ENCODE data around the gene WSCD2.

WSCD2 gene

DNA sequence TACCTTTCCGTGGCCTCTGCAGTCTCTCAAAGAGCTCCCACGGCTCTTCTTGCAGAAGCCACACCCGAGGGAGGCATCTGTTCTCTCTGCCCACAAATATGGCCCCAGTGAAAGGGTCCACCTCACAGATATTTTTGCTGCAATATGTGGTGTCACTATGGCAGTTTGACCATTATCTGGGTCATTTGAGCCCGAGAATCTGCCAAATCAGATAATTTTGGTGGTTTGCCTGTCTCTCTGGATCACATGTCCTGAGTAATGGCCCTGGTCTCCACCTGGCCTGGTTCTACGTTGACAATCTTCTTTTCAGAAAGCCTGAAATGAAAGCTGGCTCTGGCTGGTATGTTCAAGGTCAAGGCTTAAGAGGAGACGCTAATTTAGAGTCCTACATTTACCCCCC lies 5.7 kb upstream of the WSCD2 start:
- H3K4me3 ChIP-seq (ENCODE audit: low read depth in 1 of 5, low read length in 5 of 5): no peak overlapping the region
- H3K36me3 ChIP-seq (ENCODE audit: control insufficient read depth in 5 of 5, insufficient read depth in 5 of 5, low read length in 5 of 5): no peaks in the 10 kb centered on the region
- peaks cover 0 to 21% (median 10%) of the 10 kb centered on the region in 5 donors for H3K27me3 ChIP-seq (ENCODE audit: control insufficient read depth in 5 of 5, insufficient read depth in 4 of 5, low read length in 5 of 5)

DNA sequence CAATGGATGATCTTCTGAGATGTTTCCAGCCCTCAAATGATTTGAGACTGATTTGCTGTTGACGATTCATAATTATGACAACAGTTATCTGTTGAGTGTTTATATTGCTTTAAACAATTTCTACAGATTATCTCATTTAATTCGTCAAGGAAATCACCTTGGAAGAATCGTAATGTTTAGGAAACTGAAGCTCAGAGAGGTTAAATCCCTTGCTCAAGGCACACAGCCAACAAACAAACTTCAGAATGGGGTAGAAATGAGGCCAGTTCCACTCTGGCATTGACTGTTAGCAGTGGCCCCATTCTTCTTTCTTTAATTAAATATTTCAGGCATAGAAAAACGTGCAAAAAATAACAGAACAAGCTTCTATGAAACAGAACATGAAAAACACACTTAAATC lies 4.0 kb upstream of the WSCD2 start:
- Histone ChIP-seq H3K36me3 (ENCODE audit: control insufficient read depth in 5 of 5, insufficient read depth in 5 of 5, low read length in 5 of 5) (no peaks in the 10 kb centered on the region), H3K4me3 (ENCODE audit: low read depth in 1 of 5, low read length in 5 of 5) (no peak overlapping the region), H3K9me3 (ENCODE audit: control insufficient read depth in 5 of 5, low read length in 5 of 5) (peaks cover 0 to 7% (median 4%) of the 10 kb centered on the region in 5 donors), H3K27me3 (ENCODE audit: control insufficient read depth in 5 of 5, insufficient read depth in 4 of 5, low read length in 5 of 5) (peaks cover 10 to 33% (median 23%) of the 10 kb centered on the region in 5 donors), H3K27ac (ENCODE audit: low read depth, low read length) (no peak overlapping the region), H3K9ac (ENCODE audit: low read length in 5 of 5) (no peak overlapping the region), H3K4me1 (ENCODE audit: control insufficient read depth in 5 of 5, insufficient read depth in 5 of 5, low read length in 5 of 5) (peaks cover 0 to 15% (median 12%) of the 10 kb centered on the region in 5 donors)

More for the DNA sequence above, 5.7 kb upstream of the WSCD2 start:
- peaks cover 0 to 7% (median 4%) of the 10 kb centered on the region in 5 donors for H3K9me3 ChIP-seq (ENCODE audit: control insufficient read depth in 5 of 5, low read length in 5 of 5)
- no peak overlapping the region for H3K27ac ChIP-seq (ENCODE audit: low read depth, low read length)
- H3K9ac ChIP-seq (ENCODE audit: low read length in 5 of 5): no peak overlapping the region
- peaks cover 0 to 10% (median 3%) of the 10 kb centered on the region in 5 donors for H3K4me1 ChIP-seq (ENCODE audit: control insufficient read depth in 5 of 5, insufficient read depth in 5 of 5, low read length in 5 of 5)

DNA sequence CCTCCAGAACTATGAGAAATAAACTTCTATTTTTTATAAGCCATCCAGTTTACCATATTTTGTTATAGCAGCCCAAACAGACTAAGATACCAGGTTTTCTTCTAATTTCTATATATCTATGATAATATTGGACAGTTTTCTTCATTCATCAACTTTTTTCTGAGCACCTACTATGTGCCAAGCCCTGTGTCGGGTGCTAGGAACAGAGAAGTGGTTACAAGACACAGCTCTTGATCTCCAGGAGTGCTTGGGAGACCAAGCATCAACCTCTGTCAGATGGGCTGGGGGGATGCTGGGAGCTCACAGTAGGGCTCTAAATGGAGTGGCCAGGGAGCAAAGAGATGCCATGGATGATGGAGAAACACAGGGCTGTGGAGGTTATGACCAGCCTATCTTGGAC lies 2.9 kb upstream of the WSCD2 start:
- H3K27me3 ChIP-seq (ENCODE audit: control insufficient read depth in 5 of 5, insufficient read depth in 4 of 5, low read length in 5 of 5): peaks cover 10 to 41% (median 23%) of the 10 kb centered on the region in 5 donors

DNA sequence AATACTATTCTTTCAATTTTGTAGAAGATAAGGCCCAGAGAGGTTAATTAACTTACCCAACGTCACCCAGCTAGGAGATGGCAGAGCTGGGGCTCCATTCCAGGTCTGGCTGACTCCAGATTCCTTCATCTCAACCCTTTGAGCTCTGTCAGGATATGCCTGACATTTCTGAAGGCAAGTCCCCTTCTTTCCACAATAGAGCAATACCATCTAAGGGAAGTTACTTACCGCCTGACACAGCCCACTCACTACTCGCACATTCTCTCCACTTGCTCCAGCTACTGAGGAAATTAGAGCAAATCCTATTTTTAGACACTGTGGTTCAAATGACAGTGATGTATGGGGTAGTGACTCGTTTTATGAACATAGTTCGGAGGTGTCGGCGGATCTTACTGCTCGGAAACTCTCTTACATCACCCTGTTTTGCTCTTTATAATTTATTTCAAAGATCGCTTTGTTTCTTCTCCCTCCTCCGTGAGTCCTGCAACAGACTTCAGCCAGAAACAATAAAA lies 2.0 kb upstream of the WSCD2 start:
- Histone ChIP-seq H3K9me3 (ENCODE audit: control insufficient read depth in 5 of 5, low read length in 5 of 5) (peaks cover 0 to 7% (median 4%) of the 10 kb centered on the region in 5 donors), H3K27ac (ENCODE audit: low read depth, low read length) (no peak overlapping the region), H3K9ac (ENCODE audit: low read length in 5 of 5) (no peak overlapping the region), H3K27me3 (ENCODE audit: control insufficient read depth in 5 of 5, insufficient read depth in 4 of 5, low read length in 5 of 5) (peaks cover 16 to 47% (median 28%) of the 10 kb centered on the region in 5 donors), H3K4me3 (ENCODE audit: low read depth in 1 of 5, low read length in 5 of 5) (no peak overlapping the region), H3K4me1 (ENCODE audit: control insufficient read depth in 5 of 5, insufficient read depth in 5 of 5, low read length in 5 of 5) (peaks cover 0 to 15% (median 13%) of the 10 kb centered on the region in 5 donors), H3K36me3 (ENCODE audit: control insufficient read depth in 5 of 5, insufficient read depth in 5 of 5, low read length in 5 of 5) (no peaks in the 10 kb centered on the region)

More for the DNA sequence above, 2.9 kb upstream of the WSCD2 start:
- no peak overlapping the region for H3K4me3 ChIP-seq (ENCODE audit: low read depth in 1 of 5, low read length in 5 of 5)
- peaks cover 0 to 15% (median 13%) of the 10 kb centered on the region in 5 donors for H3K4me1 ChIP-seq (ENCODE audit: control insufficient read depth in 5 of 5, insufficient read depth in 5 of 5, low read length in 5 of 5)
- no peak overlapping the region for H3K27ac ChIP-seq (ENCODE audit: low read depth, low read length)
- no peaks in the 10 kb centered on the region for H3K36me3 ChIP-seq (ENCODE audit: control insufficient read depth in 5 of 5, insufficient read depth in 5 of 5, low read length in 5 of 5)
- peaks cover 0 to 7% (median 4%) of the 10 kb centered on the region in 5 donors for H3K9me3 ChIP-seq (ENCODE audit: control insufficient read depth in 5 of 5, low read length in 5 of 5)
- H3K9ac ChIP-seq (ENCODE audit: low read length in 5 of 5): no peak overlapping the region

DNA sequence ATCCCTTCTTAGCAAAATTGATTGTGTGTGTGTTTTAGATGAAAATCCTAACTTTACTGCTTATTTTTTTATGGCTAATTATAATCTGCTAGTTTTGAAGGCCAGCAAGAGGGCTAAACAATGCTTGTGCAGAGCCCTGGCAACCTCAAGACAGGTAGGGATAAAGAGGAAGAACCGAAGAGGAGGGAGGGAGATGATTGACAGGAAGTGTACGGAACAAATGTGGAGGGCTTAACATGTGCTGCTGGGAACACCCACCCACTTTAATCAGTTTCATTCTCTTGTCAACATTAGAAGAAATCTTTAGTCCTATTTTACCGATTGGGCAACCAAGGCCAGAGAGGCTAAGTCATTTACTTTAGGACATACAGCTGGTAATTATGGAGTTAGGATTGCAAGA lies 1.4 kb upstream of the WSCD2 start:
- H3K9ac ChIP-seq (ENCODE audit: low read length in 5 of 5): no peak overlapping the region
- H3K4me1 ChIP-seq (ENCODE audit: control insufficient read depth in 5 of 5, insufficient read depth in 5 of 5, low read length in 5 of 5): peaks cover 0 to 15% (median 13%) of the 10 kb centered on the region in 5 donors
- no peak overlapping the region for H3K4me3 ChIP-seq (ENCODE audit: low read depth in 1 of 5, low read length in 5 of 5)
- no peaks in the 10 kb centered on the region for H3K36me3 ChIP-seq (ENCODE audit: control insufficient read depth in 5 of 5, insufficient read depth in 5 of 5, low read length in 5 of 5)
- H3K27ac ChIP-seq (ENCODE audit: low read depth, low read length): no peak overlapping the region
- H3K27me3 ChIP-seq (ENCODE audit: control insufficient read depth in 5 of 5, insufficient read depth in 4 of 5, low read length in 5 of 5): peaks cover 16 to 52% (median 33%) of the 10 kb centered on the region in 5 donors
- H3K9me3 ChIP-seq (ENCODE audit: control insufficient read depth in 5 of 5, low read length in 5 of 5): peaks cover 0 to 3% (median under 1%) of the 10 kb centered on the region in 5 donors

DNA sequence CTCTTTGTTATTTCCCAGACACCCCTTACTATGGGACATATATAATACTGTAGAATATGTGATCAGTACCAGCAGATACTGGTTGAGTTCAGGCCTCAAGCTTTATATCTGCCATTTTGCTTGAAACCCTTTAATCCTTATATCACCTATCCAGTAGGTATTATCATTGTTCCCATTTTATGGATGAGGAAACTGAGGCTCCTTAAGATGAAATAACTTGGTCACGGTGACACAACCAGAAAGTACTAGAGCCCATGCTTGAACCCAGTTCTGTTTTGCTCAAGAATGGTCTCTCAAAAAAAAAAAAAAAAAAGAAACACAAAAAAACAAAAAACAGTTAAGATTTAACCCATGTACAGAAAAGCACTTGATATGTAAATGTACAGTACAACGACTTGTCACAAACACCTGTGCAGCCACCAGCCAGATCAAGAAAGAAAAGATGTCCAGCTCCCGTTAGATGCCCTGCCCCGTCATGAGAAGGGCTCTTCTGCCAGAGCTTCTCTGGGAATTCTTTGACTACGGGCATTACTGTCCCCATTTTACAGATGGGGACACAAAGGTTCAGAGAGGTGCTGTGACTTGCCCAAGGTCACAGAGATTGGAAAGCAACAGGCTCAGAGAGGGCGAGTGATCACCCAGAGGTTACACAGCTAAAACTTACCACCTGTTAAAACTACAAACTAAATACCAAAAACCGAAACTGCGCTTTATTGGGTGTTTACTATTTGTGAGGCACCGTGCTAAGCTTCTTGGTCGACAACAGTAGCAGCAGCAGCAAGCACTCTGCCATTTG lies 669 bp upstream of the WSCD2 start:
- peaks cover 0 to 15% (median 13%) of the 10 kb centered on the region in 5 donors for H3K4me1 ChIP-seq (ENCODE audit: control insufficient read depth in 5 of 5, insufficient read depth in 5 of 5, low read length in 5 of 5)
- H3K27ac ChIP-seq (ENCODE audit: low read depth, low read length): no peak overlapping the region
- peaks cover 16 to 58% (median 40%) of the 10 kb centered on the region in 5 donors for H3K27me3 ChIP-seq (ENCODE audit: control insufficient read depth in 5 of 5, insufficient read depth in 4 of 5, low read length in 5 of 5)
- H3K36me3 ChIP-seq (ENCODE audit: control insufficient read depth in 5 of 5, insufficient read depth in 5 of 5, low read length in 5 of 5): no peaks in the 10 kb centered on the region
- H3K9ac ChIP-seq (ENCODE audit: low read length in 5 of 5): no peak overlapping the region
- H3K4me3 ChIP-seq (ENCODE audit: low read depth in 1 of 5, low read length in 5 of 5): peak overlapping the region in 4 of 5 donors; percentile 42 to 62 (median 56)
- no peaks in the 10 kb centered on the region for H3K9me3 ChIP-seq (ENCODE audit: control insufficient read depth in 5 of 5, low read length in 5 of 5)

DNA sequence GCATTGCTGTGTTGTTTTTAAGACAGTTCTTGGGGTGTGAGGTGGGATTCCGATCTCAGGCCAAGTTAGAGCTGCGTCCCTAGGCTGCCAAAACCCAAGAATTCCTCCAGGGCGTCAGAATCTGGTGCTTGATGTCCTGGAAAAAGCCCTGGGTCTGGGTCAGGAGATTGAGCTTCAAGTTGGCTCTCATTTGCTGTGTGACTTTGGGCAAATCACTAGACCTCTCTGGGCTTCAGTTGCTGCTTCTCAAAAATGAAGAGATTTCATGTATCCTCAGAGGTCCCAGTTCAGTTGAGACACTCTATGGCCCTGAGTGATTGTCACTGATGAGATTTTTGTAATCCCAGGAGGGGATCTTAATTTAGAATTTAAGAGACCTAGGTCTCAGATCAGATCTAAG lies 1.9 kb downstream of the WSCD2 start:
- Histone ChIP-seq H3K4me1 (ENCODE audit: control insufficient read depth in 5 of 5, insufficient read depth in 5 of 5, low read length in 5 of 5) (peaks cover 0 to 15% (median 13%) of the 10 kb centered on the region in 5 donors), H3K27me3 (ENCODE audit: control insufficient read depth in 5 of 5, insufficient read depth in 4 of 5, low read length in 5 of 5) (peaks cover 16 to 63% (median 47%) of the 10 kb centered on the region in 5 donors), H3K27ac (ENCODE audit: low read depth, low read length) (no peak overlapping the region)

DNA sequence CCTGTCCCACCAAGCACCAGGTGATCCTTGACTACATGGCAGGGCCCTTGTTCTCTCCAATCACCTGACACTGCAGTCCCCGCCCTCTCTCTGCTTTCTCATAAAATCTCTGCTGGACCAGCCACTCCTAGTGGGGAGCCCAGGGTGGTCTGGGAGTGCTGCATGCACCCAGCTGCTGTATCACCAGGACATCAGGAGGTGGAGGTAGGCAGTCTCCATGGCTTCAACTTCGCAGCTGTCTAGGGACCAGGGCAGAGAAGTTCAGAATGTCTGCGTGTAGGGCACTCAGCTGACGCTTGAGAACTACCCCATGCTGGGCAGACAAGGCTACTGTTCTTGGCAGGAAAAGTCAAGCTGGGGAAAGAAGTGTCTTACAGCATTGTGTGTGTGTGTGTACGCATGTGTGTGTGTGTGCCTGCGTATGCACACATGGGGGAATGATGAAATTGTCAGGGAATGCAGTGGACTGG lies 2.6 kb downstream of the WSCD2 start:
- H3K27me3 ChIP-seq (ENCODE audit: control insufficient read depth in 5 of 5, insufficient read depth in 4 of 5, low read length in 5 of 5): peaks cover 16 to 59% (median 47%) of the 10 kb centered on the region in 5 donors
- H3K9ac ChIP-seq (ENCODE audit: low read length in 5 of 5): no peak overlapping the region
- peak overlapping the region in 1 of 5 donors; percentile 17 for H3K4me3 ChIP-seq (ENCODE audit: low read depth in 1 of 5, low read length in 5 of 5)
- H3K9me3 ChIP-seq (ENCODE audit: control insufficient read depth in 5 of 5, low read length in 5 of 5): no peaks in the 10 kb centered on the region
- no peaks in the 10 kb centered on the region for H3K36me3 ChIP-seq (ENCODE audit: control insufficient read depth in 5 of 5, insufficient read depth in 5 of 5, low read length in 5 of 5)
- no peak overlapping the region for H3K27ac ChIP-seq (ENCODE audit: low read depth, low read length)
- peaks cover 0 to 15% (median 13%) of the 10 kb centered on the region in 5 donors for H3K4me1 ChIP-seq (ENCODE audit: control insufficient read depth in 5 of 5, insufficient read depth in 5 of 5, low read length in 5 of 5)

More for the DNA sequence above, 1.9 kb downstream of the WSCD2 start:
- Histone ChIP-seq H3K36me3 (ENCODE audit: control insufficient read depth in 5 of 5, insufficient read depth in 5 of 5, low read length in 5 of 5) (no peaks in the 10 kb centered on the region), H3K9ac (ENCODE audit: low read length in 5 of 5) (no peak overlapping the region), H3K9me3 (ENCODE audit: control insufficient read depth in 5 of 5, low read length in 5 of 5) (no peaks in the 10 kb centered on the region), H3K4me3 (ENCODE audit: low read depth in 1 of 5, low read length in 5 of 5) (no peak overlapping the region)

DNA sequence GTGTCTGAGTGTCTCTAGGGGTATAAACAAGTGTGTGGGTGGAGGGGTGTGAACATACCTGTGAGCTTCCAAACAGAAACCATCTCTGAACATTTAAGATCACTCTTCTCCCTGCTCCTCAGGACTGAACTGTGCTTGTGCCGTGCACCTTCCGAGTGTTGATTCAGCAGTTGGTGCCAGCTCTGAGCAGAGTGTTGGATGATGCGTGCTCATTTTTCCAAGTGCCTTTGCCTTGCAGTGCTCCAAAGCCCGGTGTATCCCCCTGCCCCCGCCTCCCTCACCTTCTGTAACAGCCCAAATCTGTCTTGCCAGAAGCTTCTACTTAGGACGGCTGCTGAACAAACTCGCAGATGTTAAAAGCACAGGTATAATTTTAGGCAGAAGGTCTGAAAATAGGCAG lies 4.4 kb downstream of the WSCD2 start:
- Histone ChIP-seq H3K9me3 (ENCODE audit: control insufficient read depth in 5 of 5, low read length in 5 of 5) (no peaks in the 10 kb centered on the region), H3K36me3 (ENCODE audit: control insufficient read depth in 5 of 5, insufficient read depth in 5 of 5, low read length in 5 of 5) (no peaks in the 10 kb centered on the region), H3K27ac (ENCODE audit: low read depth, low read length) (no peak overlapping the region), H3K4me3 (ENCODE audit: low read depth in 1 of 5, low read length in 5 of 5) (no peak overlapping the region), H3K27me3 (ENCODE audit: control insufficient read depth in 5 of 5, insufficient read depth in 4 of 5, low read length in 5 of 5) (peaks cover 16 to 50% (median 44%) of the 10 kb centered on the region in 5 donors), H3K4me1 (ENCODE audit: control insufficient read depth in 5 of 5, insufficient read depth in 5 of 5, low read length in 5 of 5) (peaks cover 0 to 15% (median 13%) of the 10 kb centered on the region in 5 donors), H3K9ac (ENCODE audit: low read length in 5 of 5) (no peak overlapping the region)

DNA sequence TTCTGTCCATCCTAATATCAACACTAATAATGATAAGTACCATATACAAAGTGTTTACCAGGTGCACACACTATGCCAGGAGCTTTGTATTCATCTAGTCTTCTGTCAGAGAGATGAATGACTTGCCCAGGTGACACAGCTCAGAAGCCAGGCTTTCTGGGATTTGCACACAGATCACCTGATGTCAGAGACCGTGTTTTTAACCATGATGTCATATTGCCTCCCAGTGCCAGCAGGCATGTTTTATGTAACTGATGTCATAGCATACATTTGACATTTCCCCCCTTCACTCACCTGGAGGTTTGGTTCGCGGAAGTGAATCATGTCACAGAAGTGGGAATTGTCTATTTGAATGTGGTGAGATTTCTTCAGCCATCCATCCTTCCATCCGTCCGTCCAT lies 5.7 kb downstream of the WSCD2 start:
- peaks cover 0 to 4% (median 4%) of the 10 kb centered on the region in 5 donors for H3K4me1 ChIP-seq (ENCODE audit: control insufficient read depth in 5 of 5, insufficient read depth in 5 of 5, low read length in 5 of 5)
- H3K36me3 ChIP-seq (ENCODE audit: control insufficient read depth in 5 of 5, insufficient read depth in 5 of 5, low read length in 5 of 5): no peaks in the 10 kb centered on the region
- H3K4me3 ChIP-seq (ENCODE audit: low read depth in 1 of 5, low read length in 5 of 5): no peak overlapping the region
- H3K27me3 ChIP-seq (ENCODE audit: control insufficient read depth in 5 of 5, insufficient read depth in 4 of 5, low read length in 5 of 5): peaks cover 8 to 39% (median 35%) of the 10 kb centered on the region in 5 donors
- H3K9ac ChIP-seq (ENCODE audit: low read length in 5 of 5): no peak overlapping the region
- no peak overlapping the region for H3K27ac ChIP-seq (ENCODE audit: low read depth, low read length)
- H3K9me3 ChIP-seq (ENCODE audit: control insufficient read depth in 5 of 5, low read length in 5 of 5): no peaks in the 10 kb centered on the region

All from subcutaneous abdominal adipose tissue (tissue), 5 donors.